NOMO-1 (cell line): Measurements from ENCODE around the gene TNS2.
A peak's percentile ranks its signal among the peaks of the same experiment; 100 is the strongest.
"Not testable (repeated sequence)": the region's sequence is repeated elsewhere in the genome, so short reads cannot be mapped to it uniquely, and the experiment has no call there.

ENCODE experiments used
- DNase-seq, 2 experiments: peaks; one replicate each; lab custom pipeline; 2025; ENCODE audit not compliant: unreplicated experiment in 2 of 2; lab: John Stamatoyannopoulos, UW

The TNS2 gene

GRCh38 chr12:53090554-53090953 lies 40.7 kb downstream of the TNS2 start:
- DNase-seq, result no peak

- DNase-seq, result no peak
Measured at GRCh38 chr12:53091756-53092155, 41.9 kb downstream of the TNS2 start.

GRCh38 chr12:53093777-53094393 lies 44.0 kb downstream of the TNS2 start:
- peak; percentile 22 to 69 for DNase-seq

- no peak for DNase-seq
Measured at GRCh38 chr12:53094394-53094787, 44.5 kb downstream of the TNS2 start.

GRCh38 chr12:53094796-53095595 lies 45.1 kb downstream of the TNS2 start:
- DNase-seq, result not testable (repeated sequence)

GRCh38 chr12:53095596-53095895 lies 45.7 kb downstream of the TNS2 start:
- not testable (repeated sequence) for DNase-seq

GRCh38 chr12:53096089-53096741 lies 46.4 kb downstream of the TNS2 start:
- DNase-seq, result no peak

- DNase-seq, result no peak
Measured at GRCh38 chr12:53096759-53097158, 46.9 kb downstream of the TNS2 start.

- no peak for DNase-seq
Measured at GRCh38 chr12:53097207-53097563, 47.3 kb downstream of the TNS2 start.

GRCh38 chr12:53097564-53098353 lies 47.9 kb downstream of the TNS2 start, which contains the start of gene IGFBP6:
IGFBP6 (plus strand) TSS chr12:53097667; CDS start chr12:53097718, 51 bp downstream.
- DNase-seq, result peak; percentile 25

GRCh38 chr12:53098354-53098981 lies 48.6 kb downstream of the TNS2 start:
- no peak for DNase-seq

- peak; percentile 78 to 85 for DNase-seq
Measured at GRCh38 chr12:53099071-53099882, 49.4 kb downstream of the TNS2 start.

- no peak for DNase-seq
Measured at GRCh38 chr12:53100466-53101151, 50.7 kb downstream of the TNS2 start.

GRCh38 chr12:53101266-53101665 lies 51.4 kb downstream of the TNS2 start:
- no peak for DNase-seq

- peak in 1 of 2 experiments; percentile 5 for DNase-seq
Measured at GRCh38 chr12:53101931-53102781, 52.3 kb downstream of the TNS2 start.

GRCh38 chr12:53102883-53103807 lies 53.3 kb downstream of the TNS2 start, which contains the start of gene SOAT2:
SOAT2 (plus strand) TSS chr12:53103486; CDS start chr12:53103578, 92 bp downstream.
- no peak for DNase-seq

- peak; percentile 59 to 66 for DNase-seq
Measured at GRCh38 chr12:53103860-53104305, 54.0 kb downstream of the TNS2 start.
